H1 (cell line): ENCODE results near the gene DLX5. TPM values are rescaled to one million over a fixed set of nuclear protein-coding genes. Genes with fewer than 3 reads are reported as not detected.

ENCODE experiments used
- CTCF ChIA-PET: fragments of 300-600 bp; sonication (Branson Sonifier 250); formaldehyde crosslinking; loops from one replicate; lab custom pipeline; 2021; ENCODE audit not compliant: partially characterized antibody; lab: Charles Lee
- POLR2A ChIA-PET: fragments of 300-600 bp; sonication (Branson Sonifier 250); formaldehyde crosslinking; loops from one replicate; lab custom pipeline; 2021; ENCODE audit warnings: inconsistent platforms; ENCODE audit not compliant: partially characterized antibody; lab: Charles Lee
- DNase-seq, 2 experiments: peaks; one replicate each; pipeline versions ENCODE4 v3.0.0 to v3.0.0-alpha.2; 2010 to 2022; ENCODE audit warnings: low spot score in 2 of 2, low read depth in 1 of 2, mixed read lengths in 1 of 2
- FAIRE-seq: peaks from 2 replicates; lab custom pipeline; 2011; peaks lifted over from hg19 to GRCh38; lab: Jason Lieb, UNC
- H2AFZ ChIP-seq: 2 replicates; pipeline ENCODE4 v1.8.1; 2012; ENCODE audit warnings: low read length, inconsistent platforms
- H2AK5ac ChIP-seq: 2 replicates; pipeline ENCODE4 v1.6.1; 2013; ENCODE audit warnings: low read depth, low read length
- H2BK120ac ChIP-seq: replicated peaks from 2 replicates; pipeline ENCODE3; 2013; ENCODE audit warnings: low read depth, low read length, inconsistent platforms
- H2BK12ac ChIP-seq: 2 replicates; pipeline ENCODE4 v1.6.1; 2013; ENCODE audit warnings: low read depth, low read length
- H2BK15ac ChIP-seq: 2 replicates; pipeline ENCODE4 v1.6.1; 2013; ENCODE audit warnings: low read length
- H2BK20ac ChIP-seq: 2 replicates; pipeline ENCODE4 v1.6.1; 2013; ENCODE audit warnings: low read length
- H2BK5ac ChIP-seq: 2 replicates; pipeline ENCODE4 v1.6.1; 2013; ENCODE audit warnings: low read depth, low read length
- H3K14ac ChIP-seq: 2 replicates; pipeline ENCODE4 v1.6.1; 2013; ENCODE audit warnings: inconsistent platforms; ENCODE audit not compliant: insufficient read length
- H3K18ac ChIP-seq: 2 replicates; pipeline ENCODE4 v1.6.1; 2013; ENCODE audit warnings: low read length; ENCODE audit errors: extremely low read depth
- H3K23ac ChIP-seq: 2 replicates; pipeline ENCODE4 v1.6.1; 2013; ENCODE audit warnings: inconsistent platforms; ENCODE audit not compliant: insufficient read length
- H3K23me2 ChIP-seq: 2 replicates; pipeline ENCODE4 v1.6.1; 2013; ENCODE audit warnings: low read depth, low read length
- H3K27ac ChIP-seq: 2 replicates; pipeline ENCODE4 v1.6.1; 2011; ENCODE audit warnings: low read depth, low read length, inconsistent platforms
- H3K27me3 ChIP-seq, 4 experiments: replicated peaks in 1 of 4; 1 replicate in 1 of 4; 2 replicates in 3 of 4; pipeline versions ENCODE4 v1.6.1 to v1.8.1; 2011 to 2013; ENCODE audit warnings: low read length in 3 of 4, mild to moderate bottlenecking in 3 of 4, inconsistent platforms in 2 of 4, mixed read lengths in 2 of 4, moderate library complexity in 1 of 4; ENCODE audit not compliant: control insufficient read depth in 3 of 4, insufficient read depth in 3 of 4; ENCODE audit errors: extremely low read depth in 1 of 4
- H3K36me3 ChIP-seq, 4 experiments: 2 replicates each; pipeline versions ENCODE4 v1.6.1 to v1.8.1; 2011 to 2013; ENCODE audit warnings: mild to moderate bottlenecking in 4 of 4, low read length in 3 of 4, moderate library complexity in 2 of 4, control low read depth in 1 of 4, inconsistent platforms in 1 of 4; ENCODE audit not compliant: insufficient read depth in 4 of 4, control insufficient read depth in 2 of 4
- H3K4ac ChIP-seq: replicated peaks from 2 replicates; pipeline ENCODE3; 2013; ENCODE audit warnings: low read length, low read depth, mixed read lengths, inconsistent platforms; ENCODE audit not compliant: insufficient read length
- H3K4me1 ChIP-seq, 4 experiments: replicated peaks in 1 of 4; 1 replicate in 1 of 4; 2 replicates in 3 of 4; pipeline versions ENCODE4 v1.6.1 to v1.8.1; 2011 to 2013; ENCODE audit warnings: low read length in 3 of 4, inconsistent platforms in 2 of 4, mixed read lengths in 1 of 4; ENCODE audit not compliant: insufficient read depth in 4 of 4, control insufficient read depth in 3 of 4
- H3K4me2 ChIP-seq, 2 experiments: 2 replicates each; pipeline versions ENCODE4 v1.6.1 to v1.8.1; 2011 to 2013; ENCODE audit warnings: low read depth in 2 of 2, low read length in 2 of 2, control low read depth in 1 of 2, inconsistent platforms in 1 of 2, mild to moderate bottlenecking in 1 of 2; ENCODE audit not compliant: insufficient read depth in 1 of 2
- H3K4me3 ChIP-seq, 4 experiments: fragments of 200-600, 300-600 bp in 1 of 4; sonication (generic), shearing (Covaris generic), sonication (Bioruptor Twin) in 1 of 4; 2 replicates each; pipeline versions ENCODE4 v1.5.1 to v1.8.1; 2011 to 2016; ENCODE audit warnings: low read length in 4 of 4, low read depth in 3 of 4, control low read depth in 2 of 4, inconsistent platforms in 2 of 4, mild to moderate bottlenecking in 2 of 4, mixed read lengths in 1 of 4, moderate library complexity in 1 of 4; ENCODE audit not compliant: insufficient read depth in 2 of 4; ENCODE audit errors: extremely low read depth in 1 of 4
- H3K56ac ChIP-seq: replicated peaks from 2 replicates; pipeline ENCODE3; 2013; ENCODE audit warnings: low read depth, mild to moderate bottlenecking, mixed read lengths, low read length, inconsistent platforms; ENCODE audit not compliant: insufficient read length
- H3K79me1 ChIP-seq: 2 replicates; pipeline ENCODE4 v1.6.1; 2013; ENCODE audit warnings: low read depth, low read length, control low read depth
- H3K79me2 ChIP-seq, 2 experiments: 2 replicates each; pipeline versions ENCODE4 v1.6.1 to v1.8.1; 2012 to 2013; ENCODE audit warnings: low read length in 2 of 2, mild to moderate bottlenecking in 2 of 2, inconsistent platforms in 1 of 2; ENCODE audit not compliant: insufficient read depth in 2 of 2, control insufficient read depth in 1 of 2
- H3K9ac ChIP-seq, 4 experiments: replicated peaks in 1 of 4; 1 replicate in 1 of 4; 2 replicates in 3 of 4; pipeline versions ENCODE4 v1.6.1 to v1.8.1; 2011 to 2013; ENCODE audit warnings: low read depth in 3 of 4, low read length in 3 of 4, control low read depth in 2 of 4, mild to moderate bottlenecking in 2 of 4, moderate library complexity in 2 of 4, inconsistent platforms in 1 of 4; ENCODE audit errors: extremely low read depth in 1 of 4
- H3K9me3 ChIP-seq, 2 experiments: 2 replicates each; pipeline versions ENCODE4 v1.6.1 to v1.8.1; 2012 to 2013; ENCODE audit warnings: mild to moderate bottlenecking in 2 of 2, moderate library complexity in 2 of 2, control low read depth in 1 of 2, inconsistent platforms in 1 of 2, low read depth in 1 of 2, low read length in 1 of 2, mixed read lengths in 1 of 2; ENCODE audit not compliant: insufficient read depth in 2 of 2
- H4K20me1 ChIP-seq, 2 experiments: replicated peaks in 1 of 2; 2 replicates each; pipeline versions ENCODE3 to v1.8.1; 2011 to 2013; ENCODE audit warnings: inconsistent platforms in 2 of 2, low read length in 2 of 2, mild to moderate bottlenecking in 1 of 2; ENCODE audit not compliant: insufficient read depth in 2 of 2, control insufficient read depth in 1 of 2
- H4K5ac ChIP-seq: 2 replicates; pipeline ENCODE4 v1.6.1; 2013; ENCODE audit warnings: low read length, low read depth, mixed read lengths, inconsistent platforms; ENCODE audit not compliant: insufficient read length
- H4K8ac ChIP-seq: 2 replicates; pipeline ENCODE4 v1.8.0; 2013; ENCODE audit warnings: mild to moderate bottlenecking, moderate library complexity, low read length, inconsistent platforms; ENCODE audit not compliant: insufficient read depth; ENCODE audit errors: extremely low read depth
- H4K91ac ChIP-seq: replicated peaks from 2 replicates; pipeline ENCODE3; 2013; ENCODE audit warnings: low read length, mixed read lengths, inconsistent platforms; ENCODE audit not compliant: insufficient read length
- CBX8 ChIP-seq: fragments of 300-800, 300-1000 bp; sonication (generic); IDR thresholded peaks from 2 replicates; pipeline ENCODE4 v1.7.1; 2016; ENCODE audit warnings: low read depth, low read length, borderline replicate concordance
- E2F6 ChIP-seq: IDR thresholded peaks from 2 replicates; pipeline ENCODE4 v1.6.1; 2012; ENCODE audit warnings: inconsistent platforms
- JUND ChIP-seq: IDR thresholded peaks from 2 replicates; pipeline ENCODE4 v1.6.1; 2011; ENCODE audit warnings: mild to moderate bottlenecking, improper control_type of control experiment, low read length
- POLR2AphosphoS5 ChIP-seq: IDR thresholded peaks from 2 replicates; pipeline ENCODE4 v1.6.1; 2011; ENCODE audit warnings: low read depth, low read length
- SP4 ChIP-seq: IDR thresholded peaks from 2 replicates; pipeline ENCODE4 v1.6.1; 2012; ENCODE audit warnings: low read length, inconsistent platforms
- TAF1 ChIP-seq: IDR thresholded peaks from 2 replicates; pipeline ENCODE4 v1.6.1; 2011; ENCODE audit warnings: mild to moderate bottlenecking, low read depth, low read length
- TBP ChIP-seq: IDR thresholded peaks from 2 replicates; pipeline ENCODE4 v1.6.1; 2011; ENCODE audit warnings: low read depth, low read length, improper control_type of control experiment
- TEAD4 ChIP-seq: IDR thresholded peaks from 2 replicates; pipeline ENCODE4 v1.6.1; 2012; ENCODE audit warnings: low read depth, low read length, inconsistent platforms, mixed read lengths
- WGBS, 2 experiments: shearing (Covaris generic) in 1 of 2; methylation state at CpG; one replicate each; pipeline versions ENCODE4 v1.1.6 to v1.1.7; 2013 to 2015; ENCODE audit warnings: low lambda C conversion rate in 2 of 2, mixed read lengths in 2 of 2, inconsistent platforms in 1 of 2, low coverage in 1 of 2, missing lambda C conversion rate in 1 of 2; ENCODE audit not compliant: insufficient replicate concordance in 2 of 2, insufficient coverage in 1 of 2, insufficient read length in 1 of 2; ENCODE audit errors: extremely low coverage in 1 of 2, missing lambda C conversion rate in 1 of 2; 5-methylcytosine and 5-hydroxymethylcytosine counted together
- polyA plus RNA-seq, 7 experiments: library from polyadenylated mRNA; depleted of rRNA in 3 of 7; stranded (reverse) in 5 of 7; unstranded in 2 of 7; fragments of >200 nt in 5 of 7; fragments of 200-250 nt in 2 of 7; gene quantifications; 1 replicate in 5 of 7; 2 replicates in 1 of 7; 4 replicates in 1 of 7; pipeline versions ENCODE4 v1.2.1 to v1.2.3, GENCODE V29; 2011 to 2013; ENCODE audit warnings: missing spikeins in 2 of 7, mixed read lengths in 2 of 7
- total RNA-seq: library from RNA; stranded (reverse); fragmentation: NEBNext Ultra II Directional; extraction: Animal tissue kit (Norgen Biotek cat#: 25700); gene quantifications from 2 replicates; pipeline ENCODE4 v1.2.1, GENCODE V29; 2021

DLX5 gene
- total and polyA plus RNA-seq, 2 of the 8 experiments (the other 6 are each of a cell fraction or from before 2014, with no cell fraction given): not detected

- ChIA-PET POLR2A (no interaction called here), CTCF (interaction anchor here (1.2 to 6.0 kb wide), 3 partner anchors 22 to 256 kb away, joined by 3 to 32 read pairs (median 4); no protein-coding TSS in a partner anchor)
- Histone ChIP-seq H3K9me3 (no peaks in the 10 kb centered on the region), H2AFZ (no peak overlapping the region), H3K79me1 (no peaks in the 10 kb centered on the region), H3K23ac (no peak overlapping the region), H3K27ac (no peak overlapping the region), H3K4me3 (no peak overlapping the region), H3K4me2 (no peak overlapping the region), H3K27me3 (peaks cover 24 to 46% (median 38%) of the 10 kb centered on the region in 4 experiments), H3K4me1 (peaks cover 6 to 11% (median 9%) of the 10 kb centered on the region in 4 experiments; a peak in 6 of 7 replicates), H2BK12ac (no peak overlapping the region), H3K23me2 (peaks cover 2% of the 10 kb centered on the region; the same call in 1 of the 2 replicates), H3K4ac (no peak overlapping the region), H4K8ac (no peak overlapping the region), H3K18ac (no peak overlapping the region), H2BK5ac (no peak overlapping the region), H3K9ac (no peak overlapping the region), H2BK20ac (no peak overlapping the region), H3K36me3 (no peaks in the 10 kb centered on the region), H2AK5ac (no peak overlapping the region), H4K20me1 (peaks cover 0 to 3% of the 10 kb centered on the region in 2 experiments), H2BK15ac (no peak overlapping the region), H3K79me2 (no peaks in the 10 kb centered on the region), H2BK120ac (no peak overlapping the region), H4K91ac (no peak overlapping the region), H4K5ac (no peak overlapping the region), H3K56ac (no peak overlapping the region), H3K14ac (no peak overlapping the region)
- DNase-seq (no peak), FAIRE-seq (no peak)
- 52% methylated on average over 1 of the region's 1 CpG; no CpG with 5 or more reads in 1 of the 2 experiments for whole genome bisulfite sequencing, 2 experiments
- TF ChIP-seq SP4: no peak
- no peak for TF ChIP-seq TEAD4
- no peak for TF ChIP-seq E2F6
- no peak for TF ChIP-seq TBP
- TF ChIP-seq JUND: no peak
- TF ChIP-seq TAF1: no peak
- TF ChIP-seq POLR2AphosphoS5: no peak
- TF ChIP-seq CBX8: no peak
These were observed 38.6 kb downstream of the DLX5 start for GRCh38 chr7:96985992-96986391.
